NOMO-1 (cell line): ENCODE data around the gene WDR33.

ENCODE experiments used
- DNase-seq, 2 experiments: peaks; one replicate each; lab custom pipeline; 2025; ENCODE audit not compliant: unreplicated experiment in 2 of 2; lab: John Stamatoyannopoulos, UW

Gene WDR33

DNA sequence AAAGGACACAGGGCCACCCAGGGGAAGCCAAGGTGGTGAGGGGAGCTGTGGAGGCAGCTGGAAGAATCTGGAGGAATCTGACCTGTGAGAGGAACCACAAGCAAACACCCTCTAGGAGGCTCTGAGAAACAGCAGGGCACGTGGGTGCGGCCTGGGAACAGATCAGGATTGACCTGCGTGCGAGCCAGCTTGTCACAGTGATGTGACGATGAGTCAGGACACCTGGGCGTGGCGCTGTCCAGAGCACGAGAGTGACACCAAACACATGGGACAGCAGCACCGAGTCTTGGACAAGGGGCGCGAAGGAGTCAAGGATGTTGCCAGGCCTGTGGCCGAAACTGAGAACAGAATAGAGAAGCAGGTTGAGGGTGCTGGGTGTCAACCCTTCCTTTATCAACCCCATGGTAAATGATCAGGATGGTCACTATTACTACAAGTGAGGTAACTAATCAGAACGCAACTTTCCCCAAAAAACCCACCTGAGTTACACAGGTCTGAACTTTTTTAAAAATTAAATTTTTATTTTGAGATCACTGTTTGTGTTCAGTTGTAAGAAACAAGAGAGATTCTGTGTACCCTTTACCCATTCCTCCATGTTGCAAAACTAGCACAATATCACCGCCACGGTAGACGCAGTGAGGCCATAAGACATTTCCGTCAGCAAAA lies 110.3 kb downstream of the WDR33 start:
- peak; percentile 63 to 93 for DNase-seq

DNA sequence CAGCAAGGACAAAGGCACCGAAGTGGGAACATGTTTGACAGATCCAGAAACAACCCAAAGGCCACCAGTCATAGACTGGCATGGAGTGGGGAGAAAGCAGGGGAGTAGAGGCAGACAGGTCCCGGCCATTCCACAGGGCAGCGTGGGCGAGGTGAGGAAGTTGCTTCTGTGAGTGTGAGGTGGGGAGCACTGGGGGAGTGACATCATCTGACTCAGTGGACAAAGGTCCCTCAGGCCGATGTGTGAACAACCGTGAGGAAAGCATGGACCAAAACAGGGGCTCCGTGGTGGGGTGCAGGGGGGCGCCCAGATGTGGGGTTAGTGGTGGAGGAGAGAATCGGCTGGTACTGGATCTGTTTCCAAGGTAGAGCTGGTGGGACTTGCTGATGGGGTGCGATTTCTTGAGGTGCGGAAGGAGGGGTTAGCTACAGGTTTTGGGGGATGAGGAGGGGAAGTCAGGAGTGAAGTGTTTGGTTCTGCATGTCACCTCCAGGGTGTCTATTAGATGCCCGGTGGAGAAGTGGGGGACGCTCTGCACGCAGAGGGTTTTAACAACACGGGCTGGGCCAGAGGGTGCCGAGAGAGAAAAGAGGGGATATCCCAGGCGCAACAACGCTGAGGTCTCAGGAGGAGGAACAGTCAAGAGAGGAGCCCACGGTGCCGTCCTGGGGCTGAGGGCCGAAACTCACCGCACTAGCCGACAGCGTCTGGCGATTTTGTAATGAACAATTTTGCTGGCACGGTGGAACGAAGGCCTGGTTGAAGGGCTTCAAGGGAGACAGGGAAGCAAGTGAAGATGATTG lies 112.2 kb downstream of the WDR33 start:
- DNase-seq, result no peak

DNA sequence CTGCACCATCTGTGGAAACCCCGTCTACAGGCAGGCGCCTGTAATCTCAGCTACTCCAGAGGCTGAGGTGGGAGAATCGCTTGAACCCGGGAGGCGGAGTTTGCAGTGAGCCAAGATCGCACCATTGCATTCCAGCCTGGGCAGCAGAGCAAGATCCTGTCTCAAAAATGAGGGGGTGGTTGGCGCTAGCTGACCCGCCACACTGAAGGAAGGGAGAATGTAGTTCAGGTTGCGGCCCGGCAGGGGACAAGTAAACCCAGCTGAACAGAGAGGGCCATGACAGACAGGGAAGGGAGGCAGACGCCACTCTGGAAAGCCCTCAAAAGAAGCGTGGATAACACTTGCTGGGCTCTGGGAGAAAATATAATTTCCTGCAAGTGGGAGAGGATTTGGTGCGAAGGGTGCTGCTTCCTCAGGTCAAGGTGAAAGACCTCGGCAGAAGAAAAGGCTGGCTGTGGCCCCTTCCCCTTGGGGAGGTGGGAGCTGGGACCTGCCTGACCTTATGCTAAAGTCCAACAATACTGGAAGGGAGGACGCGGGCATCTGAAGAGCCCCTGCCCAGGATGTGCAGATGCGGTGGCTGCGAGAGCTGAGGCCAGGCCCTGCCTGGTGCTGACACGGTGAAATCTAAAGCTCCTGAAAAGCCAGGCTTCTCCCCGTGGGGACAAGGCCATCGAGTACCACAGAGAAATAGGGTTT lies 113.3 kb downstream of the WDR33 start:
- DNase-seq, result no peak

DNA sequence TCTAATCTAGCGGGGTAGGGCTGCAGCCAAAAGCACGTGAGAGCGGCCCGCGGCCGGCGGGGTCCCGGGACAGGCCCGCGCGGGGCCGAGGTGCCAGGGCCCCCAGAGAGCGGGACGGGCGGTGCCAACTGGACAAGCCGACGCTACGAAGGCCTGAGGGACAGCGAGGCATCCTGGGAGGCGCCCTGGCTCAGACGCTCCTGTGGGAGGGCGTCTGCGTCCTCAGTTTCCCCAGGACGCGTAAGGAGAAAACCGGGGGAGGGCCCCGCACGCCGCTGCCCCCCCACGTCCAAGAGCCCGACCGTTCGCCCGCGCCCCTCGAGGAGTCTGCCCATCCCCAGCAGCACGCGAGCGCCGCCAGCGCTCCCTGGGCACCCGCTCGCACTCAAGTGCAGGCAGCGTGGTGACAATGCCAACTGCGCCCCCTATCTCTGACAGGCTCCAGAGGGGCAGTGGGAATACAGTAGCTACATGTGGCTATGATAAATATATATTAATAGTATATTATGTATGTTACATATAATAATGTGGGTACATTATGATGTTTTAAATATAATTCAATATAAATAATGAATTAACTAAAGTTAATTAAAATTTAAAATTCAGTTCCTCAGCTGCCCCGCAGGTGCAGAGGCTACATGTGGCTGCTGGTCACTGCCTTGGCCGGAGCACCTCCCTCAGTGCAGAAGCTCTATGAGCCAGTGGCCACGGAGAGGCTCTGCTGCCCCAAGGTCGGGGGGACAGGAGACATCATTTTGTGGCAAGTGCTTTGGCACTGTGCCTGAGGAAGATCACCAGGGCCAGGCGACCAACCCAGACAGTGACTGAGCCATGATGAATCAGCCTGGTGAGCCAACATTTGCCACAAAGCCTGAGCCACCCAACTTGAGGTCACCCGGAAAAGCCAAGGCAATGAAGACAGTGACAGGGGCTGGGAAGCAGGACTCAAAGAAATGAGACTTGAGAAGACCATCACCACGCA lies 115.2 kb downstream of the WDR33 start:
- no peak for DNase-seq

DNA sequence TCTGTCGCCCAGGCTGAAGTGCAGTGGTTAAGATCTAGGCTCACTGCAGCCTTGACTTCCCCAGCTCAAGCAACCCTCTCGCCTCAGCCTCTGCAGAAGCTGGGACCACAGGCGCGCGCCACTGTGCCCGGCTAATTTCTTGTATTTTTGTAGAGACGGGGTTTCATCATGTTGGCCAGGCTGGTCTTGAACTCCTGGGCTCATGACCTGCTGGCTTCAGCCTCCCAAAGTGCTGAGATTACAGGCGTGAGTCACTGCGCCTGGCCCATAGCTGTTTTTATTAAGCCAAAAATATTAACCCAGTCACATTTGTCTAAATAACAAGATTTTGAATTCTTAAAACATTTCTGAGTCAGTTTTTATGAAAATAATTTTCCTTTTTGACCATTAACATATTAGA lies 116.0 kb downstream of the WDR33 start:
- DNase-seq, result no peak

DNA sequence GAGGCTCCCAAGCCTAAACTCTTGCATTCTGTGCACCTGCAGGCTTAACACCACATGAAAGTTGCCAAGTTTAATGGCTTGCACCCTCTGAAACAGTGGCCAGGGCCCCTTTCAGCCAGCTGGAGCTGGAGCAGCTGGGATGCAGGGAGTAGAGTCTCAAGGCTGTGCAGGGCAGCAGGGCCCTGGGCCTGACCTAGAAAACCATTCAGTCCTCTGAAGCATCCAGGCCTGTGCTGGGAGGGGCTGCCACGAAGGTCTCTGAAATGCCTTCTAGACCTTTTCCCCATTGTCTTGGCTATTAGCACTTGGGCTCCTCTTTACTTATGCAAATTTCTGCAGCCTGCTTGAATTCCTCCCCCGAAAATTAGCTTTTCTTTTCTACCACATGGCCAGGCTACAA lies 120.3 kb downstream of the WDR33 start:
- DNase-seq, result no peak

DNA sequence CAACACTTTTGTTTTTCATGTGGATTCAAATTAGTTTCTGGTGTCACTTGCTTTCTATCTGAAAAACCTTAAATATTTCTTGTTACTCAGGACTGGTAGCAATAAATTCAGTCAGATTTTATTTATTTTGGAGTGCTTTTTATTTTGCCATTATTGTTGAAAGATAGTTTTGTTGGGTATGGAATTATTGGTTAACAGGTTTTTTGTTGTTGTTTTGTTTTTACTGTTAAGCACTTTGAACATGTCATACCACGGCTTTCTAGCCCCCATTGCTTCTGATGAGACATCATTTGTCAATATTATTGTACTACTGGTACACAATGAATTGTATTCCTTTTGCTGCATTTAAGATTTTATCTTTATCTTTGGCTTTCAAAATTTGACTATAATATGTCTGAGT lies 122.6 kb downstream of the WDR33 start:
- DNase-seq, result no peak

DNA sequence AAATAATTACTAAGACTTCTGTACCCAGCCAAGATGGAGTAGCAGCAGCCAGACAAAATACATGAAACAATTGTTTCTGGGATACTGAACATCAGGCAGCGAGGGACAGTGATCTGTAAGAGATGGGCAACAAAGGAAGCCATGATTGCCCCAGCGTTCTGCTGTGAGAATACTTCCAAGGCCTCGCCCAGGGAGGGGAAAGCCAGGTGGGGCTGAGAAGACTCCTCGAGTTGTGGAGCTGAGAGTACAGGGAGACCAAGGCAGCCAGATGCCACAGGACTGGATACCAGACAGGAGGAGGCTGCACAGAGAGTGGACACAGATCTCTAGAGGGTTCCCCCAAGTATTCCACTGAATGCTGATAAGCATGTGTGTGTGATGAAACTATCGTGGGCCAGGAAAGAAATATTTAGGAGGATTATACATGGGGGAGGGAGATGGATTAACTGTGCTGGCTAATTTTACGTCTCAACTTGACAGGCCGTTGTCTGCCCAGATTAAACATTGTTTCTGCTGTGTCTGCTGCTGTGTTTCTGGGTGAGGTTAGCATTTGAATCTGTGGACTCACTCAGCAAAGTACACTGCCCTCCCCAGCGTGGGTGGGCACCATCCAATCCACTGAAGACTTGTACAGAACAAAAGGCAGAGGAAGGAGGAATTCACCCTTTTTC lies 125.4 kb downstream of the WDR33 start:
- DNase-seq, result no peak

DNA sequence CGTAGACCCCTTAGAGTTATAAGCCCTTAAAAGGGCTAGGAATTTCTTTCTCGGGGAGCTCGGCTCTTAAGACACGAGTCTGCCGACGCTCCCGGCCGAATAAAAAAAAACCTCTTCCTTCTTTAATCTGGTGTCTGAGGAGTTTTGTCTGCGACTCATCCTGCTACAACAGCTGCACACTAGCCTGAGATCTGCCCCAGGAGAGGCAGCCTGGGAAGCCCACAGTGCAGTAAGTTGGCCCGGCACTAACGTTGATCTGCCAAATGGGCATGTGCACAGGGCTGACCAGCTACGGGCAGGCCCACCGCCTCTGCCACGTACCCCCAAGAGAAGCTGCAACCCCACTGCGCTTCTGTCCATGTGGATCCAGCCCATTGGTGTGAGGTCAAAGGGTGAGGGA lies 127.2 kb downstream of the WDR33 start:
- DNase-seq, result no peak

DNA sequence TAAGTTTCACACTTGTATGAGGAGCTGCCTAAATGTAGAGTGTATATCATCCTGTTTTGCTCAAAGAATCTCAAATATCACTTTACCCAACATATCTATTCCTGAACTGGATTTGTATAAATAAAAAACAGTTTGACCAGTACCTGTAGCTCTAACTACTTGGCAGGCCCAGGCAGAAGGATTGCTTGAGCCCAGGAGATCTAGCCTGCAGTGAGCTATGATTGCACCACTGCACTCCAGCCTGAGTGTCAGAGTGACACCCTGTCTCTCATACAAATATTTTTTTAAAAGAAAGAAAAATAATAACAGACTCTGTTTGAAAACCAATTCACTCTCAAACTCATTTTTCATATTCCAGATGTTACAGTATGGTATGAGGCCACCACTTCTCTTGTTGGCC lies 127.9 kb downstream of the WDR33 start:
- no peak for DNase-seq

DNA sequence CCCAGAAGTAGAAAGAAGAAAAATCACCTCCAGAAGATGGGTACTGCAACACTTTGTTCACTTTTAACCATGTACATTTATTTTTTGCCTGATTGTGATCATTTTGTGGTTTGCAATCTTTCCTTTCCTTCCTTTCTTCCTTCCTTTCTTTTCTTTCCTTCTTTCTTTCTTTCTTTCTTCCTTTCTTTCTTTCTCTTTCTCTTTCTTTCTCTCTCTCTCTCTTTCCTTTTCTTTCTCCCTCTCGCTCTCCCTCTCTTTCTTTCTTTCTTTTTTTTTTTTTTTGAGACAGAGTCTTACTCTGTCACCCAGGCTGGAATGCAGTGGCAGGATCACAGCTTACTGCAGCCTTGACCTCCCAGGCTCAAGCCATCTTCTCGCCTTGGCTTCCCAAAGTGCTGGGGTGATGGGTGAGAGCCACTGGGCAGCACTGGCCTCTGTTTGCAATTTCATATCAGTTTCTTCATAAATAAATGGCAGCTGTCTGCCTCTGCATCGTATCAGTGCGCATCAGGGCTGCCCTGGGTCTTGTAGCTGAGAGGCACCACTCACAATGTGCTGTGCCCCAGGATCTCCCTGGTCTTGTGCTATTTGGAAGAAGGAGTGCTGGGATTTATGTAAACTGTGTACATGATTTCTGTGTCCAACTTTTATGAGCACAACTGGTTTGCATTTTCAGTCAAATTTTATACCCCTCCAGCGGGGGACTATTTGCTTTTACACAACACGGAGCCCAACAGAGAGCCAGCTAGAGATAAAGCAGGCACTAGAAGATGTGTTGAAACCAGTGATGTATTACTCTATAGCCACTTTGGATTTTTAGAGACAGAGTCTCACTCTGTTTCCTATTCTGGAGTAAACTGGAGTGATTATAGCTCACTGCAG lies 128.8 kb downstream of the WDR33 start:
- DNase-seq, result no peak

DNA sequence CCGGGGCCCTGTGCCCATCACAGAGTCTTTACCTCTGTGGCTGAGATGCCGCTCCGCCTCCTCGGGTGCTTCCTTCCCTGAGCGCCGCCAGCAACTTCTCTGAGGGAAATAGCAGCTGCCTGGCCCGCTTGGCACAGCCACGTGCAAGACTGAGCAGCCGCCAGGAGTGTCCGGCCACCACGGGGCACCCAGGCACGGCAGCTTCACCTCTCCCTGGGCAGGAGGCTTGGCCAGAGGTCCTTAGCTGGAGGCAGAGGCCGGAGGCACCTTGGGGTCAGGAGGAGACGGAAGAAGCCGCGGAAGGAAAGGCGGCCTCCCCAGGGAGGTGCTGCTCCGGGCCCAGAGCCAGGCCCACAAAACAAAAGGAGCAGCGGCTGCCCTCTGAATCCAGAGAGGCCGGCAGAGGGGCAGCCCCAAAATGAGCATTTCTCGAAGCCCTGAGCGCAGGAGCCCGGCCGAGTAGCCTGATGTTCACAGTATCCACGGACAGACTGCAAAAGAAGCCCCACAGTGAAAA lies 129.6 kb downstream of the WDR33 start:
- DNase-seq, result no peak

DNA sequence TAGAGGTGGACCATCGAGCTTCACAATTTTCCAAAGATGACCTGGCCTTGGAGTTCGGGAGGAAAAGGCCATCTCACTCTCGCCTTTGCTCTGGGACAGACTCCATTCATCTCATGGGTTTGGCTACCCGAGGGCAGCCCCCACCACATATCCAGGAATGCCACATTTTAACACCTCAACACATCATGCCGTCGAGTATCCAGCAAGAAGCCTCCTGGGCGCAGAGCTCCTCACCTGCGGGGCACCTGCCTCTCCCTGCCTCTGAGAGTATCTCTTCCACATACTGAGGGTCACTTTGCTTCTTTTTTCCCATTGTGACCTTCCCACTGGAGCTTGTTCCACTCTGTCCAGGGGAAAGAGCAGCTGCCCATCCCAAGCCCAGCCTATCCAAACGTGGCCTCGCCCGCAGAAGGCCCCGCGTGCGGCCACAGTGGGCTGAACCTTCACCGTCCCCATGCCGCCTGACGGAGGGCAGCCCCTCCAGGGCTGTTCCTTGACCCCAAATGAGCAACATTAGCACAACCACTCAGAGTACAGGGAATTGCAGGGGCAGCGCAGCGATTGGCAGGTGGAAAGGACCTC lies 130.2 kb downstream of the WDR33 start:
- DNase-seq, result no peak

DNA sequence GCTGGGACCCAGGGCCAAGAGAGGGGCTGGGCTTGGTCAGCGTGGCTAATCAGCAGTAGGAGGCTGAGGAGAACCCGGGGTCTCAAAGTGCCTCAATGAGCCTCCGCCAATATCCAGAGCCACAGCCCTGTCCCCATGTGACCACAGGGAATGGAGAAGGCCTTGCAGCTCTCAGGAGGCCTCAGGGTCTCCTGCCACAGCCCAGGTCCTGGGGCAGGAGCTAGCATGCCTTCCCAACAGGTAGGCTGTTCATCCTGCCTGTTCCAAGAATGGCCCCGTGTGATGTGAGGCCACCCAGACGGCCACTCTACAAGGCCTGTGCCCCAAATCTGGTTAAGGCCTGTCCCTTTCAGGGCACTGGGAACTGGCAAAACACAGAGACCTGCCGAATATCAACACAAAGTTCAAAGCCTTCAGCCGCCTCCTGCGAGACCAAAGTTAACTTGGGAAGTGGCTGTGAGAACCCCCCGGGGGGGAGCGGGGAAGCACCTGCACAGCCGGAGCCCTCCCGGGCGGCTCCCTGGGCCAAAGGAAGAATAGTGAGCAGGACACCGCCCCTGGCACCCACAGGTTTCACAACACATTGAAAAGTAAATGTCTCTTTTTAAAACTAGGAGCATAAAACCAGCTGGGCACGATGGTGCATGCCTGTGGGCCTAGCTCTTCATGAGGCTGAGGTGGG lies 131.2 kb downstream of the WDR33 start:
- no peak for DNase-seq

DNA sequence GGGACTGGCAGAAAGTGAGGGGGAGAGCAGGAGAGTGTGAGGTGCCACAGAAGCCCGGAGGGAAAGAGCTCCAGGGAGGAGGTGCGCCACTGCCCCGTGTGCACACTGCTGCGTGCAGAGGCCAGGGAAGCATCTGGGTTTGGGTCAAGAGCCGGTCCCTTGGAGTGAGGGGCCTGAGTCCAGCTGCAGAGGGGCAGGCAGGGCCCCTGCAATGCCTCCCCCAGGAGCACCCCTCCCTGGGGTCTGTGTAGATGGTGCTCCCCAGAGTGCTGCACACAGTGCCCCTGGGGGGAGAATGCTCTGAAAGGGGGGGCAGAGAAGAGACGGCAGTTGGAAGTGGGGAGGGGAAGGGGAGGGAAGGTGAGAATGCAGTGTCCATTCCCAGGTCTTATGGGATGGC lies 132.0 kb downstream of the WDR33 start:
- DNase-seq, result no peak

DNA sequence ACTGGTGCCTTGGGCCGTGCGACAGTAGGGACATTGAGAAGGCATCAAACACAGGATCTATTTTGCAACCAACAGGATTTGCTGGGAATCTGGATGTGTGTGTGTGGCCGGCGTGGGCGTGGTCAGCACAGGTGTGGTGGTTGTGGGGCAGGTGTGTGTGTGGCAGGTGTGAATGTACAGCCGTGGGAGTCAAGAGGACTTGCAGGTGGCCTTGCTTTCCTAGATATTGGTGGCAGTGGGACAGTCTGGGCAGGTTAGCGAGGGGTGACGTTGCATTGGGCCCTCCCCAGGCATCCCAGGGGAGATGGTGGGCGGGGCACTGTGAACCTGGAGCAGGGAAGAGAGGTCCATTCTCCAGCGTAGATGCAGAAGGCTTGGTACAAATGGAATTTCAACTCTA lies 132.4 kb downstream of the WDR33 start:
- DNase-seq, result no peak

DNA sequence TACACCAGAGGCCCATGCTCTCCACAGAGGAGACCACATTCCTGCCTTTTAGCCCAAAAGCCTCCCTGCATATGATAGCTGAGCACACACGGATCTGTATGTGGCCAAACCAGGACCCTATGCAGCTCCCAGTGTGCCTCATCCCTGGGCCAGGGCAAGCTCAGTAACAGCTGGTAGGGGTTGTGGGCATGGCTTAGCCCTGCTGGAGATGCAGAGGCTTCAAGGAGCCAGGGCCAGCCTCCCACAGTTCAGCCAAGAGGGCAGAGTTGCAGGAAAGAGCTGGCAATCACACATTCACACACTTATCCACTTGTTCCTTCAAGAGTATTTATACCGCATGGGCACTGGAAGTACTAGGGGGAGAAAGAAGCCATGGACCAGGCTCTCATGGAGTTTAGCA lies 134.1 kb downstream of the WDR33 start:
- no peak for DNase-seq
